ENCODE results near the gene PAFAH1B1. TPM values are rescaled to one million over a fixed set of nuclear protein-coding genes. Genes with fewer than 3 reads are reported as not detected.
"Not testable (repeated sequence)": the region's sequence is repeated elsewhere in the genome, so short reads cannot be mapped to it uniquely, and the experiment has no call there.

PAFAH1B1 gene
- 134 and 138 TPM in 2 replicates for total RNA-seq

- H3K4me3 Mint-ChIP-seq = peak within 1 kb of the TSS; percentile 94
- peaks cover 32% of the 10 kb centered on the region for H3K4me1 Mint-ChIP-seq
- DNase-seq (peak; percentile 94), ATAC-seq (ENCODE audit: low read depth) (peak; percentile 79)
- H3K36me3 Mint-ChIP-seq (ENCODE audit: low read depth) = peaks cover 4% of the 10 kb centered on the region
- intact Hi-C loops (cut with micrococcal nuclease) = loop anchor here (1.0 to 5.0 kb wide), 4 partner anchors 82 to 409 kb away; partner anchors contain the start of genes CLUH and MNT
- ChIA-PET POLR2A (interaction anchor here (0.6 to 2.5 kb wide), 11 partner anchors 13 to 1907 kb away, joined by 3 to 13 read pairs (median 4); partner anchors contain the start of genes METTL16, SMG6 and SRR), CTCF (interaction anchor here (2.0 kb wide), 1 partner anchor 81 kb away, joined by 8 read pairs; no protein-coding TSS in a partner anchor)
- no peaks in the 10 kb centered on the region for H3K9me3 Mint-ChIP-seq
- H3K27ac Mint-ChIP-seq = peak within 1 kb of the TSS; percentile 90
- H3K27me3 Mint-ChIP-seq = no peaks in the 10 kb centered on the region
- no peak for TF ChIP-seq CTCF (IDR thresholded peaks at IDR 0.05)
Measured at GRCh38 chr17:2592971-2593820, at the start of gene PAFAH1B1. Gene PAFAH1B1, plus strand, starts transcription at chr17:2593654. Its CDS starts 44,635 bp downstream, at chr17:2638289.

GRCh38 chr17:2545393-2545792, 48.1 kb upstream of the PAFAH1B1 start:
- ChIA-PET POLR2A (no interaction called here), CTCF (no interaction called here)
- Mint-ChIP-seq H3K9me3 (no peaks in the 10 kb centered on the region), H3K27me3 (peaks cover 10% of the 10 kb centered on the region), H3K4me3 (no peak overlapping the region), H3K36me3 (ENCODE audit: low read depth) (no peaks in the 10 kb centered on the region), H3K4me1 (peaks cover 9% of the 10 kb centered on the region), H3K27ac (no peak overlapping the region)
- ATAC-seq (ENCODE audit: low read depth) (no peak), DNase-seq (no peak)
- TF ChIP-seq CTCF (IDR thresholded peaks at IDR 0.05) = no peak
- intact Hi-C loops (cut with micrococcal nuclease) = no loop called here

- DNase-seq (no peak), ATAC-seq (ENCODE audit: low read depth) (no peak)
- no peaks in the 10 kb centered on the region for H3K36me3 Mint-ChIP-seq (ENCODE audit: low read depth)
- POLR2A ChIA-PET = interaction anchor here (0.6 to 0.7 kb wide), 2 partner anchors 12 to 37 kb away, joined by 4 to 7 read pairs; no protein-coding TSS in a partner anchor
- H3K4me1 Mint-ChIP-seq = peaks cover 9% of the 10 kb centered on the region
- H3K9me3 Mint-ChIP-seq = no peaks in the 10 kb centered on the region
- peaks cover 8% of the 10 kb centered on the region for H3K27me3 Mint-ChIP-seq
- CTCF ChIA-PET = no interaction called here
- no peak overlapping the region for H3K4me3 Mint-ChIP-seq
- intact Hi-C loops (cut with micrococcal nuclease) = no loop called here
- TF ChIP-seq CTCF (IDR thresholded peaks at IDR 0.05) = no peak
- no peak overlapping the region for H3K27ac Mint-ChIP-seq
Measured at GRCh38 chr17:2547176-2547575, 46.3 kb upstream of the PAFAH1B1 start.

DNA sequence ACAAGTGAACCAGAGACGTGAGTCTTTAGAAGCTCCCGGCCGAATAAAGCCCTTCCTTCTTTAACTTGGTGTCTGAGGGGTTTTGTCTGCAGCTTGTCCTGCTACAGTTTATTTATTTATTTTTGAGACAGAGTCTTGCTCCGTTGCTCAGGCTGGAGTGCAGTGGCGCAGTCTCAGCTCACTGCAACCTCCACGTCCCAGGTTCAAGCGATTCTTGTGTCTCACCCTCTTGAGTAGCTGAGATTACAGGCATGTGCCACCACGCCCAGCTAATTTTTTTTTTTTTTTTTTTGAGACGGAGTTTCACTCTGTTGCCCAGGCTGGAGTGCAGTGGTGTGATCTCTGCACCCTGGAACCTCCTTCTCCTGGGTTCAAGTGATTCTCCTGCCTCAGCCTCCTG, 45.4 kb upstream of the PAFAH1B1 start:
- H3K36me3 Mint-ChIP-seq (ENCODE audit: low read depth); CTCF ChIA-PET; POLR2A ChIA-PET; H3K27ac Mint-ChIP-seq; H3K4me3 Mint-ChIP-seq; H3K27me3 Mint-ChIP-seq; ATAC-seq (ENCODE audit: low read depth); H3K4me1 Mint-ChIP-seq; intact Hi-C loops (cut with micrococcal nuclease); DNase-seq; H3K9me3 Mint-ChIP-seq: not testable (repeated sequence)

DNA sequence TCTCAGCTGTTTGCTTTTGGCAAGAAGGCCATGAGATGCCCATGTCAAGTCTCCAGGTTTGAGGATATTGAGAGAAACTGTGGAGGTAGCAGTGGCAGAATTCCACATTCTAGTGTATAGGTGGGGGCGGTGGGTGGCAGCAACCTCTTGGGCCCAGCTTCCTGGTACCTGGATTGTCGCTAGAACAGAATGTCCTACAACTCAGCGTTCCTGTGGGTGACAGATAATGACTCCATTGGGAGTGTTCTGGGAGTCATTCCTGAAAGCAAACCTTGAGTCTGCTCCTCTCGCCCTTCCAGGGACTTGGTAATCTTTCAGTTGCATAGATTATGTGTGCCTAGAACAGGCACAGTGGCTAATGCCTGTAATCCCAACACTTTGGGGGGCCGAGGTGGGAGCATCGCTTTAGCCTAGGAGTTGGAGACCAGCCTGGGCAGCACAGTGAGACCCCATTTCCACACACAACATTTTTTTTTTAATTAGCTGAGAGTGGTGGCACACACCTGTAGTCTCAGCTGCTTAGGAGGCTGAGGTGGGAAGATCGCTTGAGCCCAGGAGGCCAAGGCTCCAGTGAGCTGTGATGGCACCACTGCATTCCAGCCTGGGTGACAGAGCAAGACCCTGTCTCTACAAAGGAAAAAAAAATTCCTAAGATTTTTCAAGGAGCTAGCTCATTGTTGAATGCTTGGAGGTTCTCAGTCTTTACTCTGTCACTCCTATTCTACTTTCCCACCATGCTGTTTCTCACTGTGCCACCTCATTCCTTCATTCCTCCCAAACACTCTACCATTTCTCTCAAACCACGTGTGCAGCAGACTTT, 43.9 kb upstream of the PAFAH1B1 start:
- intact Hi-C loops (cut with micrococcal nuclease) = no loop called here
- H3K27me3 Mint-ChIP-seq = peaks cover 11% of the 10 kb centered on the region
- ChIA-PET POLR2A (no interaction called here), CTCF (no interaction called here)
- DNase-seq (no peak), ATAC-seq (ENCODE audit: low read depth) (no peak)
- no peaks in the 10 kb centered on the region for H3K4me1 Mint-ChIP-seq
- no peak for TF ChIP-seq CTCF (IDR thresholded peaks at IDR 0.05)
- H3K4me3 Mint-ChIP-seq = no peak overlapping the region
- no peak overlapping the region for H3K27ac Mint-ChIP-seq
- no peaks in the 10 kb centered on the region for H3K36me3 Mint-ChIP-seq (ENCODE audit: low read depth)
- H3K9me3 Mint-ChIP-seq = no peaks in the 10 kb centered on the region

Data from activated B cell treated with CpG ODN at 0.5 μM for 24 hours (primary cell).